GM19043 (cell line): ENCODE measurements around the gene MRPL19.

Experiments used
- ATAC-seq: cut with Tn5 transposase; IDR thresholded peaks from one replicate; pipeline ENCODE4 v1.9.1; 2021; ENCODE audit warnings: low read depth; ENCODE audit not compliant: unreplicated experiment

MRPL19 gene

GRCh38 chr2:75614162-75614651 lies 32.4 kb upstream of the MRPL19 start:
- no peak for ATAC-seq

DNA sequence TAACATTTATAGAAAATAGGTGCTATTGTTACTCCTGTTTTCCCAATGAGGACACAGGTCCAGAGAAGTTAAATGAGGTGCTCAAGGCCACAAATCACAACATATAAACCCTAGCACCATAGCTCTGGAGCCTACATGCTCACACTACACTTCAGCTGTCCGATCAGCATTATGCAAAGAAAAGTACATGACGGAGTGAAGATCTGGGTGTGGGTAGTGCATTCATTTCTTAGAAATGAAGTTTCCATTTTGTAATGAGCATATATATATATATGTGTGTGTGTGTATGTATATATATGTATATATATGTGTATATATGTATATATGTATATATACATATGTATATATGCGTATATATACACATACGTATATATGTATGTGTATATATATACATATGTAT lies 30.2 kb upstream of the MRPL19 start:
- no peak for ATAC-seq

GRCh38 chr2:75616933-75617332 lies 29.6 kb upstream of the MRPL19 start:
- no peak for ATAC-seq

GRCh38 chr2:75619956-75620740 lies 26.4 kb upstream of the MRPL19 start:
- ATAC-seq = no peak

DNA sequence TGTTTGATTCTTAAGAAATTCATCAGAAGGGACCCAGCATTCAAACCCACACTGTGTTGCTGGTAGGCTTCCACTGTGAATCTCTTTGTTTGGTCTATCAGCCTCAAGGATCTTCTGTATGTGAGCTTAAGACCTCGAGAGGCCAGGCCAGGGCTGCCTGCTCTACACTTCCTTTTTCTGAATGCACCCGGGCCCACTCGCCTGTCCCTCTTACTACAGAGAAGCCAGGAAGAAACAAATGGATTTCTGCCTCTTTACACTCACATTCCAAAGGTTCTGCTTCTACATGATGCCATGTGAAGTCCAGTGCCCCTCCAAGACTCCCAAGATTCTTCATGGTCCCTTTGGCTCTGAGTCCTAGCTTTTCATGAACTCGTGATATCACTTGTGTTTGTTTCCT lies 25.4 kb upstream of the MRPL19 start:
- no peak for ATAC-seq

- no peak for ATAC-seq
Measured at GRCh38 chr2:75622500-75622899, 24.1 kb upstream of the MRPL19 start.

GRCh38 chr2:75622929-75623328 lies 23.7 kb upstream of the MRPL19 start:
- no peak for ATAC-seq

- ATAC-seq = peak; percentile 86
Measured at GRCh38 chr2:75627902-75628504, 18.6 kb upstream of the MRPL19 start.

DNA sequence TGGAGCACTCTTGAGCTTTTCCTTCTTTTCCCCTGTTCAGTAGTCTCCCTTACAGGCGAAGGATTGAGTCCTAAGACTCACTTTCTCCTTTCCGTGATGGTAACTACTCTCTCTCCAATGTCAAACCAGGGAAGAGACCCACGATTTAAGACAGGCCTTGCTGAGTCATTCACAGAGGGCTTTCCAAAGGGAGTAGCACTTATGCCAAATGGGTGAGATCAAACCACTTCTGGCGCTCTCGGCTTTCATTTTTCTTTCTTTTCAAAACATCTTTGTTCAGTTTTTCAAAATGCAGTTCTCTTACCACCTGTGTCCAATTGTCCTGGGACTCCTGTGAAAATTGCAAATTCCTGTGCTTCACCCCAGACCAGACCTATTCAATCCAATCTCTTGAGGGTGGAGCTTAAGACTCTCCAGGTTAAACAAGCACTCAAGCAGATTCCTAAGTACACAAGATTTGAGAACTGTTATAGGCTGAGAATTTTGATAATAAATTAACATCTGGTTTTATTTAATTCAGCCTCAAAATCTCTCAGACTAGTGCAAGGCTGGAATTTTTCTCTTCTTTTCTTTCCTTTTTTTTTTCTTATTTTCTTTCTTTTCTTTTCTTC lies 14.4 kb upstream of the MRPL19 start:
- ATAC-seq = no peak

- ATAC-seq = no peak
Measured at GRCh38 chr2:75632813-75633212, 13.8 kb upstream of the MRPL19 start.

- ATAC-seq = no peak
Measured at GRCh38 chr2:75633620-75634019, 13.0 kb upstream of the MRPL19 start.

DNA sequence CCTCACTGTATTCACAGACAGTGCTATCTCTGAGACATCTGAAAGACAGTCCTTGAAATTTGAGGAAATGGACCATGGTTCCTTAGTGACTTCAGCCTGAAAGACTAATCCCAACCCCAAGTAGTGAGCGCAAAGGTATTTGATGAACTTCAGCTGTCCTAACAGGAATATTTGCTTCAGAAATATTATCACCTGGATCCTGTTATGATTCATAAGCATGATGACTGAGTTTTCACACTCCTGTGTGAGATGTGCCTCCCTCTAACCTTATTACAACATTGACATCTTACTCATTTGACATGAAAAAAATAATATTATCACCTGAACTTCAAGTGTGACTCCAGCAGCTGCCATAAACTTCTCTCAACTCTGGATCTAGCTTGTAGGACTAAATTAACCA lies 11.6 kb upstream of the MRPL19 start:
- ATAC-seq = no peak

- ATAC-seq = no peak
Measured at GRCh38 chr2:75637568-75637967, 9.0 kb upstream of the MRPL19 start.

- ATAC-seq = peak; percentile 95
Measured at GRCh38 chr2:75640621-75641121, 5.9 kb upstream of the MRPL19 start.

- ATAC-seq = no peak
Measured at GRCh38 chr2:75641587-75641986, 5.0 kb upstream of the MRPL19 start.

- ATAC-seq = no peak
Measured at GRCh38 chr2:75643980-75644379, 2.6 kb upstream of the MRPL19 start.

GRCh38 chr2:75645643-75646042 lies 940 bp upstream of the MRPL19 start:
- no peak for ATAC-seq

- ATAC-seq = peak; percentile 10
Measured at GRCh38 chr2:75646090-75646582, 447 bp upstream of the MRPL19 start.

DNA sequence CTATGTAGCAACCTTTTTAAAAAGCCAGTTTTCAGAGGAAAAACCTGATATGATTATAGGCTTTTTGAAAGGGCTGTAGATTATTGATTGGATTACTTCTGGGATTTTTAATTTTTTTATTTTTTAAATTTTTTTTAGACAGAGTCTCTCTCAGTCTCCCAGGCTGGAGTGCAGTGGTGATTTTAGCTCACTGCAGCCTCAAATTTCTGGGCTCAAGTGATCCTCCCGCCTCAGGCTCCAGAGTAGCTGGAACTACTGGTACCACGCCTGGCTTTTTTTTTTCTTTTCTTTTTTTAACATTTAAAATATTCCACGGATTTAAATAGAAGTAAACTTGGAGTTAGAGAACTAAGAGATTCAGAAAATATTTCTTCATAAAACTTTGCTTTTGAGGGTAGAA lies 1.2 kb downstream of the MRPL19 start:
- ATAC-seq = no peak

- ATAC-seq = no peak
Measured at GRCh38 chr2:75654012-75654411, 7.4 kb downstream of the MRPL19 start.

- ATAC-seq = no peak
Measured at GRCh38 chr2:75655861-75656260, 9.3 kb downstream of the MRPL19 start.
